Nephron (organoid): Measurements from ENCODE around the gene ACTR3.

ENCODE experiments used
- H3K27ac Mint-ChIP-seq, 3 experiments: 2 replicates each; pipeline ENCODE4 v1.8.0; 2020; ENCODE audit warnings: mixed read lengths in 3 of 3, mild to moderate bottlenecking in 2 of 3, moderate library complexity in 1 of 3
- H3K27me3 Mint-ChIP-seq: 2 replicates; pipeline ENCODE4 v1.8.0; 2021; ENCODE audit warnings: low read depth, mild to moderate bottlenecking, moderate library complexity, mixed read lengths
- H3K36me3 Mint-ChIP-seq: 2 replicates; pipeline ENCODE4 v1.8.0; 2020; ENCODE audit warnings: low read depth, mixed read lengths
- H3K4me1 Mint-ChIP-seq: 2 replicates; pipeline ENCODE4 v1.8.0; 2020; ENCODE audit warnings: mixed read lengths
- H3K4me3 Mint-ChIP-seq, 3 experiments: 2 replicates each; pipeline ENCODE4 v1.8.0; 2020; ENCODE audit warnings: mild to moderate bottlenecking in 3 of 3, mixed read lengths in 3 of 3, moderate library complexity in 2 of 3
- H3K9me3 Mint-ChIP-seq: 2 replicates; pipeline ENCODE4 v1.8.0; 2020; ENCODE audit warnings: mixed read lengths
- TF ChIP-seq, protein P1 (sequence below), 3 experiments: fragments of 200-600 bp; sonication (generic); IDR thresholded peaks; one replicate each; pipeline ENCODE4 v1.5.0; 2021; ENCODE audit warnings: antibody characterized with exemption in 3 of 3; ENCODE audit not compliant: unreplicated experiment in 3 of 3

The ACTR3 gene

DNA sequence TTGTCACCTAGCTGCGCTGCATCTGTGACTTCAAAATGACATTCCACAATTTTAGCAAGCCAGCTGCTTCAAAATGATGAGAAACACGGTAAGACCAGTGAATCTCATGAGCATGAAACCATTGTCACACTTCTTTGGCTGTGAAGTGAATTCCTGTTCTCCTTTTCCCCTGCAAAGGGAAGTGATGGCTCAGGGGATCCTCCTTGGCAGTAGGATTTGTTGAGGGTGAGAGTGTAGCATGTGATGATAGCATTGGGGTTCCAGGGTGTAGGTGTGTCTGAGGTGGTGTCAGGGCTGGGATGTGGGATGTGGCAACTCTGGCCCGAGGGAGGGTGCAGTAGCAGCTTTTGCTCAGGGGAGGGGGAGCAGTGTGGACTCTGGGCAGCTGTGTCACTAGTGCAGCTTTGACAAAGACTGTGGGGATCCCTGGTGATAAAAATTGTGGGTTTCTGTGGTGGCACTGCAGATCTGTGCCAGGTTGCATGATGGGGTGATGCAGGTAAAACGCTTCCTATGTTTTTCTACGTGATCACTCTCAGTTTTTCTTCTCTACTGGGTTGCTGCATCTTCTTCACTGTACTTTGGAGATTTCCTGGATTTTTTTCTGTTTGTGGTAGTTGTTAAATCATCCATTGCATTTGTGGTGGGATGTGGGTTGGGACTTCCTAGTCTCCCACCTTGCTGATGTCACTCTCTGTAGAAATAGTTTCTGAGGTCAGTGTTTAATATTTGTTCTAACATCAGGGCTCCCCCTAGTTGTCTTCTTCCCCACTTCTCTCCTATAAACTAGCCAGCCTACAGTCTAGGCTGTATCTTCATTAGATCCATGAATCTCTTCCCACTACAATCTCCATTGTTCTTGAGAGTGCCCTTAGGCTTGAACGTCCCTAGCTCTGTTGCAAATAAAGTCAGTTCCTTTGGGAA is 107.0 kb downstream of the ACTR3 start:
- Mint-ChIP-seq H3K4me3 (no peak overlapping the region), H3K4me1 (no peaks in the 10 kb centered on the region), H3K9me3 (no peaks in the 10 kb centered on the region), H3K27me3 (peaks cover 10% of the 10 kb centered on the region), H3K27ac (no peak overlapping the region), H3K36me3 (no peaks in the 10 kb centered on the region)
- TF ChIP-seq, protein P1, sequence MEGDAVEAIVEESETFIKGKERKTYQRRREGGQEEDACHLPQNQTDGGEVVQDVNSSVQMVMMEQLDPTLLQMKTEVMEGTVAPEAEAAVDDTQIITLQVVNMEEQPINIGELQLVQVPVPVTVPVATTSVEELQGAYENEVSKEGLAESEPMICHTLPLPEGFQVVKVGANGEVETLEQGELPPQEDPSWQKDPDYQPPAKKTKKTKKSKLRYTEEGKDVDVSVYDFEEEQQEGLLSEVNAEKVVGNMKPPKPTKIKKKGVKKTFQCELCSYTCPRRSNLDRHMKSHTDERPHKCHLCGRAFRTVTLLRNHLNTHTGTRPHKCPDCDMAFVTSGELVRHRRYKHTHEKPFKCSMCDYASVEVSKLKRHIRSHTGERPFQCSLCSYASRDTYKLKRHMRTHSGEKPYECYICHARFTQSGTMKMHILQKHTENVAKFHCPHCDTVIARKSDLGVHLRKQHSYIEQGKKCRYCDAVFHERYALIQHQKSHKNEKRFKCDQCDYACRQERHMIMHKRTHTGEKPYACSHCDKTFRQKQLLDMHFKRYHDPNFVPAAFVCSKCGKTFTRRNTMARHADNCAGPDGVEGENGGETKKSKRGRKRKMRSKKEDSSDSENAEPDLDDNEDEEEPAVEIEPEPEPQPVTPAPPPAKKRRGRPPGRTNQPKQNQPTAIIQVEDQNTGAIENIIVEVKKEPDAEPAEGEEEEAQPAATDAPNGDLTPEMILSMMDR (IDR thresholded peaks at IDR 0.05; ENCODE audit: unreplicated experiment in 3 of 3) = no peak

DNA sequence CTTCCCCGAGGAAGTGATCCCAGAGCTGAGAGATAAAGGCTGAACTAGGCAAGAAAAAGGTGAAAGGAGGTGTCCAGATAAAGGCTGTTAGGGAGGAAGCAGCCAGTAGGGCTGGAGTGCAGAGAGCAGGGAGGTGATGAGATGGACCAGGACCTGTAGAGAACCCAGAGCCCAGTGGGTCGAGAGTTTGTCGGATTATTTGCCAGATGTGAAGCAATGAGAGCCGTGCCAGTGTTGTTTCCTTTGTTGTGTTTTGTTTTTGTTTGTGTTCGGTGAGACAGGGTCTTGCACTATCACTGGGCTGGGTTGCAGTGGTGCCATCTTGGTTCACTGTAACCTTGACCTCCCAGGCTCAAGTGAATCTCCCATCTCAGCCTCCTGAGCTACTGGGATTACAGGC is 111.3 kb downstream of the ACTR3 start:
- Mint-ChIP-seq H3K4me3 (no peak overlapping the region), H3K9me3 (no peaks in the 10 kb centered on the region), H3K4me1 (no peaks in the 10 kb centered on the region), H3K27me3 (peaks cover 10% of the 10 kb centered on the region), H3K27ac (no peak overlapping the region), H3K36me3 (no peaks in the 10 kb centered on the region)
- TF ChIP-seq, protein P1 (IDR thresholded peaks at IDR 0.05; ENCODE audit: unreplicated experiment in 3 of 3) = no peak

DNA sequence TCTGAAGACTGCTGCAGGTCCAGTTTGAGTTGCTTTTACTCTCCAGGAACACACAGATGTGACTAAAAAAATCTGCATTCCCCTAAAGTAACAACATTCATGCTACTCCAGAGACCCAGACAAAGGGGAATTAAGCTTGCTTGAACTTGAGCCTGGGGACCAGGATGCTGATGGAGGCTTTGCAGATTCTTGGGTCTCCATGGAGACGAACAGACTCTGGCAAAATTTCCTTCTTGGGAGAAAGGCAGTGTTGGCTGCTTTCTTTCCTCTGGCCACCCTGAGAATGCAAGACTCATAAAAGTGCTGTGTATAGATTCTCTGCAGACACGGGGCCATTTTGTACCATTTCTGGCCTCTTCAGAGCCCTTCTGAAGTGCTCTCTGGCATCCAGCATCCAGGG is 112.0 kb downstream of the ACTR3 start:
- H3K9me3 Mint-ChIP-seq = no peaks in the 10 kb centered on the region
- no peaks in the 10 kb centered on the region for H3K4me1 Mint-ChIP-seq
- peaks cover 7% of the 10 kb centered on the region for H3K27me3 Mint-ChIP-seq
- H3K27ac Mint-ChIP-seq = no peak overlapping the region
- TF ChIP-seq, protein P1 (IDR thresholded peaks at IDR 0.05; ENCODE audit: unreplicated experiment in 3 of 3) = no peak
- no peaks in the 10 kb centered on the region for H3K36me3 Mint-ChIP-seq
- H3K4me3 Mint-ChIP-seq = no peak overlapping the region

DNA sequence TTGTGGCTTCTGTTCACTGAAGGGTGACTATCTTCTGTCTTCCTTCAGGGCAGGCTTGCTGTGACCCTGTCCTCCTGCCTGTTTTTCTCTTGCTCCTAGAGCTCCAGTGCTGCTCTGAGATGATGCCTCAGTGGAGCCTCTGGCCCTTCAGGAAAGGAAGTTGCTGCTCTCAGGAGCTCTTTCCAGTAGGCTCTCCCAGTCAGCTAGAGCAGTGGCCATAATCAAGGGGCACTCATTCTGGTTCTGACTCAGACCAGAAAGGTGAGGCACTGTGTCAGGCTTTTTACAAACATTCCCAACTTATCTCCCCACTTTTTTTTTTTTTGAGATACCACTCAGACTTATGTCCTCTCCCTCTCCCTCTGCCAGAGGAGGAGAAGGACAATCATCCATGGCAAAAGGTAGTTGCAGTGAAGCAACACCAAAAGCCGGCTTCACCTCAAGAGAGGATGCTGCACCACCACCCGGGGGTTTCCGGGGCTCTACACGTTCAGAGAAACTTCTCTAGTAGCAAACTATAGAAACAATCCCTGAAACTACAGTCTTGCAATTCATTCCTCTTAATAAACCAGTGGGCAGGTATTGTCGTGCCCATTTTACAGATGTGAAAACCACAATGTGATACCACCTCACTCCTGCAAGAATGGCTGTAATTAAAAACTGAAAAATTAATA is 115.4 kb downstream of the ACTR3 start:
- no peaks in the 10 kb centered on the region for H3K9me3 Mint-ChIP-seq
- H3K4me1 Mint-ChIP-seq = no peaks in the 10 kb centered on the region
- no peak overlapping the region for H3K27ac Mint-ChIP-seq
- TF ChIP-seq, protein P1 (IDR thresholded peaks at IDR 0.05; ENCODE audit: unreplicated experiment in 3 of 3) = no peak
- no peak overlapping the region for H3K4me3 Mint-ChIP-seq
- H3K36me3 Mint-ChIP-seq = no peaks in the 10 kb centered on the region
- peaks cover 4% of the 10 kb centered on the region for H3K27me3 Mint-ChIP-seq

DNA sequence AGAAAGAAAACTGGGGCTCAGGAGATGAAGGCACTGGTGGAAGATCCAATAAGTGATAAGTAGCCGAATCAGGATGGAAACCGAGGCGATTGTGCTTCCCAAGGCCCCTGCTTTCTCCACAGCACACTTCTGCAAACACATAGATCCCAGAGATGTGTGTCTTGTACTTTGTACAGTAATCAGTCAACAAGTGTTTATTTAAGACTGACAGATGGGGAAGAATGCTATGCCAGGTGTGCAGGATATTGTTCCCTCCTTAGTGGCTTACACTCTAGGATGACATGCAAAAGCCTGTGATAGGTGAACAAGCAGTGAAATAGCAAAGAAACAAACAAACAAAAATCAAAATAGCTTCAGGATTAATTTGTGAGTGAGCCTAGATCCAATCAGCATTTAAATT is 116.6 kb downstream of the ACTR3 start:
- no peak overlapping the region for H3K4me3 Mint-ChIP-seq
- peaks cover 4% of the 10 kb centered on the region for H3K27me3 Mint-ChIP-seq
- H3K36me3 Mint-ChIP-seq = no peaks in the 10 kb centered on the region
- no peaks in the 10 kb centered on the region for H3K9me3 Mint-ChIP-seq
- TF ChIP-seq, protein P1 (IDR thresholded peaks at IDR 0.05; ENCODE audit: unreplicated experiment in 3 of 3) = no peak
- H3K27ac Mint-ChIP-seq = no peak overlapping the region
- H3K4me1 Mint-ChIP-seq = no peaks in the 10 kb centered on the region
